Lung microvascular endothelial cell (primary cell): ENCODE data around the gene CMSS1. TPM values are rescaled to one million over a fixed set of nuclear protein-coding genes. Genes with fewer than 3 reads are reported as not detected.

Experiments
- DNase-seq, 2 donors: peaks; one replicate each; pipeline versions ENCODE4 v3.0.0 to v3.0.0-alpha.2; 2010; ENCODE audit warnings: low read depth in 2 of 2
- total RNA-seq: library from RNA; depleted of rRNA; stranded (reverse); fragments of >200 nt; gene quantifications from 2 replicates; pipeline ENCODE4 v1.2.1, GENCODE V29; 2014

CMSS1 gene
- total RNA-seq, 1 donor from 2014 or later: 3.0 TPM

DNA sequence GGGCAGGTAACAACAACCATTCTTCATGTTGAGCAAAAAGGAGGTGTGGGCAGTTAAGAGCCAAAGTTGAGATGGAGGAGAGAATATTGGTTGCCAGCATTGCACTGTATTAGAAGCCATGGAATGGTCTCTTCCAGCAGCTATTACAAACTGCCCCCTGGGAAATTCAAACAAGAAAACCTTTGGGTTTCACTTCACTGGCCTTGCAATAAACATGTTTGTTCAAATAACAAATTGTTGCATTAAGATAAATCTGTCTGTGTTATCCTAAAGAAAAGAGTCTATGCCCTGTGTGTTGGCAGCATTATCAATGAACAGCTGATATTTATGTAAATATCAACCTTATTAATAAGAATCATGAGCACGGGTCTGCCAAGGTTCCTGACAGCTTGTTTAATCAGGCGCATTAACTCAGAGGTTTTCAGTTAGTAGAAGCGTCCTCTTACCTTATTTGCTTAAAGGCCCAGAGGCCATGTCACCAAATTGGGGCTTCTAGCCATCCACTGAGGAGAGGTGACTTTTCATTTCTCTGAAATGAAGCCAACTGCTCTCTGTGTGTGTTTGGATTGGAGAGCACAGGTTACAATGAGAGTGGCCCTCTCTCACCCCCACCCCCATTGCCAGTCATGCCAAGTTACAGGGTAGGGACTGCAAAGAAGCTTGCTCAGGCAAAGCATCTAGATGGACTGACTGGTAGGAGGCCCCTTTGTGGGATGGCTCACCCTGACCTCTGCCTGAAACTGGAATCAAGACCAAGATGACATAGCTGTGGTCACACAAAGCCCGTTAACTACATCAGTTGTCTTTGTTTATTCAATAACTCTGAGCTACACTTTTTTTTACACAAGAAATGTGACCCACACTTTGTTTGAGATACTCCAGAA, 286.1 kb downstream of the CMSS1 start:
- no peak for DNase-seq

- DNase-seq: no peak
These were observed 286.8 kb downstream of the CMSS1 start for GRCh38 chr3:100104442-100104798.

GRCh38 chr3:100104817-100105413, 287.3 kb downstream of the CMSS1 start:
- no peak for DNase-seq

DNA sequence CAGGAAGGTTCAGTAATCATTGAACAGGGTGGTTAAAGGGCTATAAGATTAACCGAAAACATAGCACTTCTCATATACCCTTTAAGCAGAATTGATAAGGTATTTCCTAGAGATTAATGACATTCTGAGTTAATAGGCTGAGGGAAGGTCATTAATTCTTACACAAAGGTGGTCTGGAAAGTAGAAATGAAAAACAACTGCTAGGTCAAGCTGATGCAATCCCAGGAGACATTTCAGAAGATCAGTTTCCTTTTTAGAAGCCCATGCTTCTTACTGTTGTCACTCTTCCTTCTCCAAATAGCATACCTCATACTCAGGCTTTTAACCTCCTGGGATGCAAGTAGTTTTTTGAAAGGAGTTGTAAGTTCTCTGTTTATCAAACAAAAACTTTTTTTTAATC, 287.8 kb downstream of the CMSS1 start:
- DNase-seq: no peak

DNA sequence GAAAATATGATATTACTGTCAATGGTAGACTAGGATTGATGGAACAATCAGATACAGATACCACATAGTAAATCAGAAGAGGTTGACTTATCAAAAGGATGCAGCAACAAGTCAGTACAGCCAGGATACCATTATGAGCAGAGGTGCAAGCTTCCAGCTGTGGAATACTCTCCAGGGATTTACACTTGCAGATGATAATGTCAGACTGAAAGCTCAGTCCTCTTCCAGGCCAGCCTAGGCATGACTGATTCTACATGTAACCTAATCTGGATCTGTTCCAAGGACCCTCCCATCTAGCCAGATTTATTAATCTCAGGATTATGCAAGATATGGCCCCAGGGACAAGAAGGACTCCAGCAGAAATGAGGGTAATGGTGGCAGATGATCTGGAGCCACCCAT, 288.4 kb downstream of the CMSS1 start:
- no peak for DNase-seq

DNA sequence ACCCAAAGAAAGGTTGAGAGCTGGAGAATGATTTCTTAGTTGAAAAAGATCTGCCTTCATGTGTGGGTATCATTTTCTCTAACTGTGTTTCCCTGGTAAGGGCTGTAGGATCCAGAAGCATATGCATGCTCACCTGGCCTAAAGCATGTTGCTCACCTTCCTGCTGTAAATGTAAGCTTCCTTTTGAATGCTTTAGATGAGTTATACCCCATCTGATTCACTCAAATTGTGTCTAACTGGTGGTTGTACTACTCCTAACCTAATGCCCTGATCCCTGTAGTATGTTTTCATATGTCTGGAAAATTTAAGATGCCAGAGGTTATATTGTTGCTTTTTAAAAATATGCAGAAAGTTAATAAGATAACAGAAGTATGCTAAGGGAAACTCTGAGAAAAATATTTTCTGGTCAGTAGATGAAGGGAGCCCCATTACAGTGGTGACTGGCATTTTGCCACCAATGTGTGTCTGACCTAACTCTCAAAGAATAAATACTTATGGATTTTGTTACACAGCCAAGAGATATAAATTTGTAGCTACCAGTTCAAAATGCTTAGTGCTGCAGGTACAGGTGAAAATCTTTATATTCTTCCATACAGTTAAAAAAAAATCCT, 289.0 kb downstream of the CMSS1 start:
- peak in 1 of 2 donors; percentile 12 for DNase-seq

- DNase-seq: peak; percentile 51 to 73
These were observed 289.7 kb downstream of the CMSS1 start for GRCh38 chr3:100107221-100107814.

DNA sequence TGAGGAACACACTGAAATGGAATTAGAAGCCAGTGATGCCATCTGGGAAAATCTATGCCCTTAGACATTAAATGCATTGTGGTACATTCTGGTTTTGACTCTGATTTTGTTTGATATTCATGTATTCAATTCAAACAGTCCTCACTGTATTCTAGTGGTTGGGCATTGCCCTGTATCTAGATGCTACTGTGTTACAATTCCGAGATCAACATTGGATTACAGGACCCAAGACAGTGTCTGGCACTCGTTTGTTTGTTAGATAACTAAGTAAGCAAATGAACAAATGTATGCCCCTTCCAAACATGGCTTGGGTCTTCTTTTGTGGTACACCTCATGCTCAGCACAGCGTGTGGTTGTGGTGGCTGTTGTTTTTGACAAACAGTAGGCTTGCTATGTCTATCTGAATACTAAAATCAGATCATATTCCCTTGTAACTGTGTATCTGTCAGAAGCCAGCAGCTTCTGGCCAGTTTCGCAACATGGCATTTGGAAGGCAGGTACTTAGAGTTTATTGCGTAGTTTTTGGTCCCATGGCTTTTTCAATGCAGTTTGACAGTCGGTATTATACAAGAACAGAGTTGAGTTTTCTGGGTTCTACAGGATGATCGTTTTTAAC, 290.9 kb downstream of the CMSS1 start:
- no peak for DNase-seq

DNA sequence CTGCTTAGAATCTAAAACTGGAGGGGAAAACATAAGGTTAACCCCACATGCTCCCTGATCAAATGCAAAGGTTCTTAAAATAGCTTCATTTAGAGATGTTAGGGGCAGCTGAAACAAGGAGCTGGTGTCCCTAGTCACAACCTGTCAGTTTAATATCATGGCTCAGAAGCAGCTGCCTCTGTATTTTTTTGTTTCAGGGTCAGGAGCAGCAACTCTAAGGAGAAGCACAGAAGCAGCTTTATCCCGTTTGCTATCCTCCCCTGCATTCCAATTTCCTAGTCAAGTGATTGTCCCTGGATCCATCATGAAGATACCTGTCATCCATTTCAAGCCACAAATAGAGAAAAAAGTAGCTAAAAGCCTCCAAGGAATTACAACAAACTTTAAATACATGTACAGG, 292.5 kb downstream of the CMSS1 start:
- DNase-seq: no peak

DNA sequence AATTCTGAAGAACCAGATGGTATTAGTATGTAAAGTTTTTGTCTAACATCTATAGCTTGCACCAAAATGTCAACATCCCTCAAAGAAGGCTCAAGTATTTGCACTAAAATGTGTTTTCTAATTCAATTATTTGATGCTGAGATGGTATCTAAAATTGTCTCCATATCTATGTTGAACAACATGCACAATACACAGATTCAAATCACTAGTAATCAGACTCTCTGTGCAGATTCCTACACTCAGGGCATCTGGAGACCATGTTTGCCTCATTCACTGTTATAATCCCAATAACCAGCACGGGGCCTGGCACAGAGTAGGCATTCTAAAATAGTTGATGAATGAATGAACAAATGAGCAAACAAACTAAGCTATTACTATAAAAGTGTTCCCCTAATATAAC, 294.1 kb downstream of the CMSS1 start:
- DNase-seq: no peak

GRCh38 chr3:100113723-100114412, 296.2 kb downstream of the CMSS1 start:
- no peak for DNase-seq

GRCh38 chr3:100114413-100115030, 296.9 kb downstream of the CMSS1 start, which contains the start of gene FILIP1L:
FILIP1L (minus strand) TSS chr3:100114501.
- no peak for DNase-seq

GRCh38 chr3:100117093-100117492, 299.4 kb downstream of the CMSS1 start:
- no peak for DNase-seq

- DNase-seq: no peak
These were observed 302.4 kb downstream of the CMSS1 start for GRCh38 chr3:100120012-100120411.

GRCh38 chr3:100120693-100121092, 303.0 kb downstream of the CMSS1 start:
- no peak for DNase-seq

- DNase-seq: no peak
These were observed 304.7 kb downstream of the CMSS1 start for GRCh38 chr3:100122321-100122720.

GRCh38 chr3:100123112-100123511, 305.4 kb downstream of the CMSS1 start:
- no peak for DNase-seq

DNA sequence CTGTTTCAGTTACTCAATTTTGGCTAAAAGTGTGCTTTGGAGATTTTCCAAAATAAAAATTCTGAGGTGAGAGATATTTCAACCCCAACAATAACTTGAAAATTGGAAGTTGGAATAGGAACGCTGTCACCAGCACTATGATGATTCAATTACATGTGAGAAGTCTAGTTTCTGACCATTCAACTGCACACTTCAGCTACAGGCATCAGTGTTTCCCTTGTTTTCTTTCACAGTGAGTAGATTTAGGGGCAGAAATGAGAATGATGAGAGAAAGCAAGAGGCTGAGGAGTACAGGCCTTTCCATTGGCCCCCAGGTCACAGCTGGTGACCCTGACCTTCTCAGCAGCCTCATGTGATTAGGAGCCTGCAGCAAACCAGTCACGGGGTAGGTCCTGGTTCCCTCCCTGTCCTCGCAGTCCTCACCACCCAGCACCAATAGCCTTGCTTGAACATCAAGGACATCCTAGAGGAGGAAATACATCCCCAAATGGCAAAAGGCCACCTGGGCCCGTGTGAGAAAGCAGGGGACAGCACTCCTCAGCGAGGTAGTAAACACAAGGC, 306.6 kb downstream of the CMSS1 start:
- DNase-seq: peak in 1 of 2 donors; percentile 65

DNA sequence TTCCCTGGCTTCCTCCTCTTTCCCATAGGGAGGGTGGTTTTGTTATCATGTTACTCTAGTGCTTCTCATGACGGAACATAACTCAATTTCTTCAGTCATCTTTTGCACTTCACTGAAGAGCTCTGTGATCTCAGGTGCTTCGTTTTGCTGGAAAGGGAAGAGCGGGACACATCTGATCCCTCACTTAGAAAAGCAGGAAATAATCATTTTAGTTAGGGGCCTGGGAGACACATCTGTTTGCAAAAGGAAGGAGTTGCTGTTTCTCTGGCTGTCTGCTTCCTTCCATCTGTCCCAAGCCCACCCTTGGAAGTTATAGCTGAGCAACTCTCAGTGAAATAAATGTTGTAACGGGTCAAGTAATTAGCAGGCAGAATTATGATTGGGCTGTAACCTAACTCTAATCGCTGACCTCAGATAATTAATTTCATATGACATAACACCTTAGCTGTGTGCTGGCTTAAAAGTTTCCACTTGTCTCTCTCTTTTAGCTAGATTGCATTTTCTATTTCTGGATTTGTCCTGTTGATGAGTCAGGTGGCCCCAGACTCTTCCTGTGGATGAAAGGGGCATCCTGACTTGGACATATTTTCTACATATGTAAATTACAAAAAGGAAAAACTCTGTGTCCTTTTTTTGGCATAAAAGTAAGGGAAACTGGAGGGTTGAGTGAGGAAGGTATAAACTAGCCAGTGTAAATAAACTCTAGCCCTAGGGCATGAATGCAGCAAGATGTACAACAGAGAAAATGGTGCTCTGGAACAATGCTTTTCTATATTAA, 307.7 kb downstream of the CMSS1 start:
- DNase-seq: peak; percentile 69 to 97

DNA sequence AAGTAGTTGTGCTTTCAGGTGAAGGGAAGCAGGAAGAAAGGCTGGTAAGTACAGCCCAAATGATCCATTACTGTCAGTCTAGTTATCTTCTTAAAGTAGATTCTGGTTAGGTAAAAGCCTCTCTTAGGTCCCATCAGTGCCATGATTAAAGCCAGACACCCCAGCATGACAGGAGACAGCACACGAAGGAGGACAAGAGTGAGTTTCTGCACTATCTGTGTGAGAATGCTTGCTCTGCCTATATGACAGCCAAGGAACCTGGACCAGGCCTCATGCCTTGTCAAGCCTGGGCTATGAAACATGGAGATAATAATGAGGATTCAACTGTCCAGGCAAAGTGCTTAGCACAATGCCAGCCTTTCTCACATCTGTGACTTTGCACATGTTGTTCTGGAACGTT, 310.1 kb downstream of the CMSS1 start:
- DNase-seq: peak in 1 of 2 donors; percentile 6
